ENCODE results near the gene LAMC2.

Gene LAMC2

GRCh38 chr1:183210681-183211080 lies 24.6 kb downstream of the LAMC2 start:
- ChIA-PET CTCF (interaction anchor here (1.0 to 3.8 kb wide), 2 partner anchors 18 to 248 kb away, joined by 3 to 19 read pairs; no protein-coding TSS in a partner anchor), POLR2A (no interaction called here)
- TF ChIP-seq, protein P1, sequence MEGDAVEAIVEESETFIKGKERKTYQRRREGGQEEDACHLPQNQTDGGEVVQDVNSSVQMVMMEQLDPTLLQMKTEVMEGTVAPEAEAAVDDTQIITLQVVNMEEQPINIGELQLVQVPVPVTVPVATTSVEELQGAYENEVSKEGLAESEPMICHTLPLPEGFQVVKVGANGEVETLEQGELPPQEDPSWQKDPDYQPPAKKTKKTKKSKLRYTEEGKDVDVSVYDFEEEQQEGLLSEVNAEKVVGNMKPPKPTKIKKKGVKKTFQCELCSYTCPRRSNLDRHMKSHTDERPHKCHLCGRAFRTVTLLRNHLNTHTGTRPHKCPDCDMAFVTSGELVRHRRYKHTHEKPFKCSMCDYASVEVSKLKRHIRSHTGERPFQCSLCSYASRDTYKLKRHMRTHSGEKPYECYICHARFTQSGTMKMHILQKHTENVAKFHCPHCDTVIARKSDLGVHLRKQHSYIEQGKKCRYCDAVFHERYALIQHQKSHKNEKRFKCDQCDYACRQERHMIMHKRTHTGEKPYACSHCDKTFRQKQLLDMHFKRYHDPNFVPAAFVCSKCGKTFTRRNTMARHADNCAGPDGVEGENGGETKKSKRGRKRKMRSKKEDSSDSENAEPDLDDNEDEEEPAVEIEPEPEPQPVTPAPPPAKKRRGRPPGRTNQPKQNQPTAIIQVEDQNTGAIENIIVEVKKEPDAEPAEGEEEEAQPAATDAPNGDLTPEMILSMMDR (IDR thresholded peaks at IDR 0.05; ENCODE audit: control extremely low read depth, extremely low read depth, low read depth, missing control alignments) = no peak
- DNase-seq (ENCODE audit: extremely low spot score) = no peak

DNA sequence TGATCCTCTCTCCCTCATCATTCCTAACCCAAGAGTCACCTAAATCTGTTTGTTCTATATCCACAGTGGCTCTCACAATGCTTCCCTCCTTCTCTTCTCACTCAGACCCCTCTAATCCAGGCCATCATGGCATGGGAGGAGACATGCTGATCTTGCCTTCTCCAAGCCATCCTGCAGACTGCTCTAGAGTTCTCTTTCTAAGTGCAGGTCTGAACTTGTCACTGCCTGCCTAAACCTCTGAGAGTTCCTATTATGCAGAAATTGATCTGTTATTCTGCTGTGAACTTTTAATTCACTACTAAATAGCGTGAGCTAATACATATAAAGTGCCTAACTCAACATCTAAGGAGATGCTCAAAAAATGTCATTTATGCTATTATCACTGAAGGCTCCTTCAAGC lies 26.8 kb downstream of the LAMC2 start:
- TF ChIP-seq, protein P1 (IDR thresholded peaks at IDR 0.05; ENCODE audit: control extremely low read depth, extremely low read depth, low read depth, missing control alignments) = no peak
- DNase-seq (ENCODE audit: extremely low spot score) = no peak
- ChIA-PET CTCF (interaction anchor here (1.5 kb wide), 1 partner anchor 9 kb away, joined by 3 read pairs; no protein-coding TSS in a partner anchor), POLR2A (no interaction called here)

DNA sequence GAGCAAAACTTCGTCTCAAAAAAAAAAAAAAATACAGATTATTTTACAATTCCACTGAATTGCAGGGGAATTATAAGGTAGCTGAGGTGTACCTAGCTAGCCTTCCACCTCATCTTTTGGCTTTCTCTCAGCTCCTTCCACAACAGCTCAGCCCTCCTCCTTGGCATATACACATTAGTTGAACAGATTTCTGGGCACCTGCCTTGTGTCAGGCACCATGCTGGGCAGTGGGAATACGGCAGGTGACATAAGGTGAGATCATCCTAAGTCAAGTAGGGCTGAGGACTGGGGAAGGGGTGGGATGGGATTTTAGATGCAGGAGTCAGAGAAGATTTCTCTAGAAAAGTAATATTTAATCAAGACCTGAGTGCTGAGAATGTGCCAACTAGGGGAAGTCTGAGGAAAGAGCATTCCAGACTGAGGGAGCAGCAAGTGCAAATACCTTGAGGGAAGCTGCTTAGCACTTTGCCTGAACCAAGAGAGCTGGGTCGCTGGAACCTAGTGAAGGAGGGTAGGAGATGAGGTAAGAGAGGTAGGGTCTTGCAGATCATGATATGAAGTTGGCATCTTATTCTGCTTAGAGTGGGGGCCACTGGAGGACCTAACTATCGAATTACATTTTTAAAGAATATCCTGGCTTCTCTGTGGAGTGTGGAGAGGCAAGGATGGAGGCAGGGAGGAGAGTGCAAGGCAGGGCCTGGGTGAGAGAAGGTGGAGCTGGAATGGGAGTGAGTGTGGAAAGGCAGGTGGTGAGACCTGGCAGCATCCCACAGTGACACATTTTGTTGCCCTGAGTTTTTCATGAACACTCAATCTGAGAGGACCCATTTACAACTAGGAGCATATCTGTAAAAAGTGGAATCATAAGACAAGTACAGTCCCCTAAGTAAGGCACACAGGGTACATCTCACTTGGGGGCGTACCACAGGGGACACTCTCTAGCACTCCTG lies 28.2 kb downstream of the LAMC2 start:
- CTCF ChIA-PET = interaction anchor here (1.0 to 7.2 kb wide), 3 partner anchors 7 to 13 kb away, joined by 3 to 61 read pairs (median 3); no protein-coding TSS in a partner anchor
- DNase-seq (ENCODE audit: extremely low spot score) = no peak
- TF ChIP-seq, protein P1 (IDR thresholded peaks at IDR 0.05; ENCODE audit: control extremely low read depth, extremely low read depth, low read depth, missing control alignments) = no peak
- POLR2A ChIA-PET = interaction anchor here (0.7 kb wide), 1 partner anchor 774 kb away, joined by 5 read pairs; no protein-coding TSS in a partner anchor

DNA sequence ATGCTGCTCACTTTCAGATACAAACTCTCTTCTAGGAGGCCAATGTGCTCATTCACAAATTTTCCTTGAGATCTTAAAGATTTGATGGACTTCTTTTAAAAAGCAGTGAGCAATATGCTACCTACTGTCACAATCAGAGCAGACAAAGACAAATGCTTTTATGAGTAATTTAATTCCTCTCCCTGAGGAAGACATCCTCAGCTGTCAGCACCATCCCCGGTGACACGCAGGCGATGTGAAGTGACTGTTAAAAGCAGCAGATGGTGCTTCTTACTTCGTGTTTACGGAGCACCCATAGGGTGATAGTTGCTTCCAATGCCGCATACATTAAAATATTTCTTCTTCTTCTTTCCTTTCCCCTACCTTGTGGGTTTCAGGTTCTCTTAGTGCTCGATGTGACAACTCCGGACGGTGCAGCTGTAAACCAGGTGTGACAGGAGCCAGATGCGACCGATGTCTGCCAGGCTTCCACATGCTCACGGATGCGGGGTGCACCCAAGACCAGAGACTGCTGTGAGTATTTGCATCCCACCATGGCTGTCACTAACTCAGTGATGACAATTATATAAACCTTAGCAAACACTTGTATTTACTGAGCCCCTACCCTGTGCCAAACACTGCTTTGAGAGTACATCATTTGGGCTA lies 29.1 kb downstream of the LAMC2 start:
- CTCF ChIA-PET = interaction anchor here (1.5 to 7.2 kb wide), 2 partner anchors 7 to 12 kb away, joined by 3 to 61 read pairs; no protein-coding TSS in a partner anchor
- POLR2A ChIA-PET = no interaction called here
- DNase-seq (ENCODE audit: extremely low spot score) = no peak
- TF ChIP-seq, protein P1 (IDR thresholded peaks at IDR 0.05; ENCODE audit: control extremely low read depth, extremely low read depth, low read depth, missing control alignments) = no peak

GRCh38 chr1:183215936-183216335 lies 29.9 kb downstream of the LAMC2 start:
- ChIA-PET CTCF (interaction anchor here (1.1 to 7.2 kb wide), 3 partner anchors 8 to 11 kb away, joined by 3 to 61 read pairs (median 3); no protein-coding TSS in a partner anchor), POLR2A (no interaction called here)
- DNase-seq (ENCODE audit: extremely low spot score) = no peak
- TF ChIP-seq, protein P1 (IDR thresholded peaks at IDR 0.05; ENCODE audit: control extremely low read depth, extremely low read depth, low read depth, missing control alignments) = no peak

DNA sequence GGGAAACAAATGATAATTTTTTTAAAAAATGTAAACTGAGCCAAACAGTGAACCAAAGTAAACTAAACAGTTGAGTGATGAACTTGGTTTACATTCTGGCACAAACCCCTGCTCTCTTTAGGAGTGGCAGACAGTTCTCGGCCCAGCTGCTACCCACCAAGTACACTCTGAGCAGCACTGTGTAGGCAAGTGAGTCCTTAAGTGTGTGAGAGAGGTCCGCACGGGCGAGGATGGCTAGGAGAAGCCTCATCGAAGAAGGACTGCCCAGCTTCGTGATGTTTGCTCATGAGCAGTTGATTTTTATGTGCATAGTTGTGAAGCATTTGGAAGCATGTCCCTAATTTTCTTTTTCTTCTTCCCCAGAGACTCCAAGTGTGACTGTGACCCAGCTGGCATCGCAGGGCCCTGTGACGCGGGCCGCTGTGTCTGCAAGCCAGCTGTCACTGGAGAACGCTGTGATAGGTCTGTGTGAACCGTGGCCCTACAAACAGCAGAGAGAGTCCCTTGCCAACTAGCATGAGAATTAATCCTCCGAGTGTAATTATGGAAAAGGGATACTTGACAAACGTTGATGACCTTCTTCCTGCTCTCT lies 32.1 kb downstream of the LAMC2 start:
- TF ChIP-seq, protein P1 (IDR thresholded peaks at IDR 0.05; ENCODE audit: control extremely low read depth, extremely low read depth, low read depth, missing control alignments) = no peak
- ChIA-PET POLR2A (no interaction called here), CTCF (interaction anchor here (7.2 kb wide), 1 partner anchor 9 kb away, joined by 61 read pairs; no protein-coding TSS in a partner anchor)
- DNase-seq (ENCODE audit: extremely low spot score) = no peak

Data from GM10248 (cell line).